Endothelial cell of umbilical vein (primary cell): ENCODE measurements around the gene SIX5. TPM values are rescaled to one million over a fixed set of nuclear protein-coding genes. Genes with fewer than 3 reads are reported as not detected.
A peak's percentile ranks its signal among the peaks of the same experiment; 100 is the strongest.

Source experiments
- BruUV-seq: library from RNA; stranded (reverse); fragments of 400-500 nt; replicated peaks from 2 replicates; lab custom pipeline; 2021; lab: Mats Ljungman, UMichigan
- CTCF ChIA-PET: fragments of 300-600, 350-600 bp; sonication (Branson Sonifier 250); formaldehyde crosslinking; loops from one replicate; lab custom pipeline; 2021; ENCODE audit warnings: antibody characterized with exemption, inconsistent platforms; lab: Charles Lee
- POLR2A ChIA-PET: fragments of 300-600, 350-600 bp; sonication (Branson Sonifier 250); formaldehyde crosslinking; loops from one replicate; lab custom pipeline; 2021; ENCODE audit warnings: antibody characterized with exemption, inconsistent platforms; lab: Charles Lee
- DNase-seq: peaks from one replicate; pipeline ENCODE4 v3.0.0-alpha.2; 2011; ENCODE audit warnings: low read depth, low spot score
- FAIRE-seq: peaks from 2 replicates; lab custom pipeline; 2011; peaks lifted over from hg19 to GRCh38; lab: Jason Lieb, UNC
- H2AFZ ChIP-seq: 2 replicates; pipeline ENCODE4 v1.6.0; 2012; ENCODE audit warnings: low read depth, low read length, control low read depth, inconsistent platforms
- H3K27ac ChIP-seq: 2 replicates; pipeline ENCODE4 v1.5.1; 2011; ENCODE audit warnings: low read depth, mild to moderate bottlenecking, control low read depth, low read length, moderate library complexity; ENCODE audit not compliant: insufficient read depth
- H3K27me3 ChIP-seq, 2 experiments: 2 replicates each; pipeline versions ENCODE4 v1.6.0 to v1.6.1; 2011; ENCODE audit warnings: low read length in 2 of 2, mixed read lengths in 1 of 2; ENCODE audit not compliant: control insufficient read depth in 2 of 2, insufficient read depth in 2 of 2
- H3K36me3 ChIP-seq, 2 experiments: 2 replicates in 1 of 2; 3 replicates in 1 of 2; pipeline ENCODE4 v1.5.1; 2011; ENCODE audit warnings: low read length in 2 of 2, mild to moderate bottlenecking in 1 of 2, moderate library complexity in 1 of 2; ENCODE audit not compliant: control insufficient read depth in 2 of 2, insufficient read depth in 2 of 2; ENCODE audit errors: extremely low read depth in 1 of 2
- H3K4me1 ChIP-seq: 3 replicates; pipeline ENCODE4 v1.5.1; 2011; ENCODE audit warnings: mild to moderate bottlenecking, low read length; ENCODE audit not compliant: control insufficient read depth, insufficient read depth; ENCODE audit errors: extremely low read depth
- H3K4me2 ChIP-seq: 2 replicates; pipeline ENCODE4 v1.6.1; 2011; ENCODE audit warnings: low read length, control low read depth, mixed read lengths; ENCODE audit not compliant: insufficient read depth
- H3K4me3 ChIP-seq, 3 experiments: fragments of 200-600 bp in 1 of 3; sonication (generic), shearing (Covaris generic) in 1 of 3; replicated peaks in 1 of 3; 2 replicates each; pipeline ENCODE4 v1.5.1; 2011 to 2016; ENCODE audit warnings: control low read depth in 3 of 3, low read length in 3 of 3, mild to moderate bottlenecking in 2 of 3, inconsistent platforms in 1 of 3, low read depth in 1 of 3, moderate library complexity in 1 of 3; ENCODE audit not compliant: insufficient read depth in 1 of 3
- H3K79me2 ChIP-seq: 2 replicates; pipeline ENCODE4 v1.6.0; 2012; ENCODE audit warnings: low read length, inconsistent platforms; ENCODE audit not compliant: control insufficient read depth, insufficient read depth
- H3K9ac ChIP-seq: replicated peaks from 2 replicates; pipeline ENCODE3; 2011; ENCODE audit warnings: low read length, control low read depth; ENCODE audit not compliant: insufficient read depth; ENCODE audit errors: extremely low read depth
- H3K9me1 ChIP-seq: replicated peaks from 3 replicates; pipeline ENCODE4 v1.6.0; 2011; ENCODE audit warnings: mild to moderate bottlenecking, low read length; ENCODE audit not compliant: control insufficient read depth, insufficient read depth; ENCODE audit errors: extremely low read depth
- H3K9me3 ChIP-seq: replicated peaks from 2 replicates; pipeline ENCODE4 v1.5.1; 2012; ENCODE audit warnings: low read length, inconsistent platforms; ENCODE audit not compliant: control insufficient read depth, insufficient read depth
- H4K20me1 ChIP-seq: replicated peaks from 2 replicates; pipeline ENCODE3; 2011; ENCODE audit warnings: mild to moderate bottlenecking, low read length; ENCODE audit not compliant: control insufficient read depth, insufficient read depth; ENCODE audit errors: extremely low read depth
- EZH2 ChIP-seq: IDR thresholded peaks from 2 replicates; pipeline ENCODE4 v1.6.1; 2012; ENCODE audit warnings: borderline replicate concordance, low read depth, mild to moderate bottlenecking, moderate library complexity, low read length, inconsistent platforms; ENCODE audit not compliant: severe bottlenecking
- FOS ChIP-seq: IDR thresholded peaks from 2 replicates; pipeline ENCODE4 v1.6.1; 2011; ENCODE audit warnings: mild to moderate bottlenecking, low read length, moderate library complexity, borderline replicate concordance; ENCODE audit not compliant: insufficient read depth
- GATA2 ChIP-seq: IDR thresholded peaks from 2 replicates; pipeline ENCODE4 v1.7.0; 2011; ENCODE audit warnings: low read depth, mild to moderate bottlenecking, moderate library complexity, mixed read lengths, low read length; ENCODE audit not compliant: insufficient read length, insufficient read depth
- JUN ChIP-seq: IDR thresholded peaks from 2 replicates; pipeline ENCODE4 v1.6.1; 2011; ENCODE audit warnings: borderline replicate concordance, low read depth; ENCODE audit not compliant: insufficient read length, insufficient read depth
- MAX ChIP-seq: IDR thresholded peaks from 2 replicates; pipeline ENCODE4 v1.6.1; 2011; ENCODE audit not compliant: insufficient read depth, insufficient read length
- MYC ChIP-seq: IDR thresholded peaks from one replicate; pipeline ENCODE4 v1.6.1; 2011; ENCODE audit warnings: mild to moderate bottlenecking, low read depth, low read length
- POLR2A ChIP-seq: IDR thresholded peaks from 2 replicates; pipeline ENCODE4 v1.6.1; 2012; ENCODE audit warnings: low read depth, mild to moderate bottlenecking, control low read depth, low read length
- POLR2AphosphoS5 ChIP-seq: IDR thresholded peaks from 2 replicates; pipeline ENCODE4 v1.6.1; 2012; ENCODE audit warnings: low read depth, mild to moderate bottlenecking, control low read depth, low read length, moderate library complexity; ENCODE audit not compliant: insufficient read depth
- dilution Hi-C: fragments of 300-500 bp; cut with MboI; formaldehyde crosslinking; loops from one replicate; pipeline ENCODE4 v1.15.0; 2019; ENCODE audit warnings: low sequenced_read_pairs; ENCODE audit not compliant: extremely low pct_ligation_motif_present
- intact Hi-C: fragments of 100-400 bp; cut with micrococcal nuclease; formaldehyde crosslinking; loops from one replicate; pipeline ENCODE4 v1.10.0; 2022
- polyA plus RNA-seq, 4 experiments: library from polyadenylated mRNA; depleted of rRNA in 3 of 4; stranded (reverse) in 3 of 4; unstranded in 1 of 4; fragments of >200 nt; gene quantifications; 2 replicates each; pipeline versions ENCODE4 v1.2.1 to v1.2.3, GENCODE V29; 2011 to 2012; ENCODE audit warnings: missing spikeins in 1 of 4
- total RNA-seq: library from RNA; stranded (reverse); gene quantifications from 2 replicates; pipeline ENCODE4 v1.2.3, GENCODE V29; 2021
- TF ChIP-seq, protein P1 (sequence below), 2 donors: IDR thresholded peaks; 1 replicate in 1 of 2; 2 replicates in 1 of 2; pipeline ENCODE4 v1.5.1; 2011; ENCODE audit warnings: low read length in 2 of 2, mild to moderate bottlenecking in 2 of 2, moderate library complexity in 2 of 2, control low read depth in 1 of 2, inconsistent platforms in 1 of 2, low read depth in 1 of 2; ENCODE audit not compliant: insufficient read depth in 1 of 2; ENCODE audit errors: extremely low read depth in 1 of 2

SIX5 gene
- total and polyA plus RNA-seq, 2 donors (not counting 3 experiments of a cell fraction or from before 2014, with no cell fraction given) = 13.1 to 16.7 TPM

DNA sequence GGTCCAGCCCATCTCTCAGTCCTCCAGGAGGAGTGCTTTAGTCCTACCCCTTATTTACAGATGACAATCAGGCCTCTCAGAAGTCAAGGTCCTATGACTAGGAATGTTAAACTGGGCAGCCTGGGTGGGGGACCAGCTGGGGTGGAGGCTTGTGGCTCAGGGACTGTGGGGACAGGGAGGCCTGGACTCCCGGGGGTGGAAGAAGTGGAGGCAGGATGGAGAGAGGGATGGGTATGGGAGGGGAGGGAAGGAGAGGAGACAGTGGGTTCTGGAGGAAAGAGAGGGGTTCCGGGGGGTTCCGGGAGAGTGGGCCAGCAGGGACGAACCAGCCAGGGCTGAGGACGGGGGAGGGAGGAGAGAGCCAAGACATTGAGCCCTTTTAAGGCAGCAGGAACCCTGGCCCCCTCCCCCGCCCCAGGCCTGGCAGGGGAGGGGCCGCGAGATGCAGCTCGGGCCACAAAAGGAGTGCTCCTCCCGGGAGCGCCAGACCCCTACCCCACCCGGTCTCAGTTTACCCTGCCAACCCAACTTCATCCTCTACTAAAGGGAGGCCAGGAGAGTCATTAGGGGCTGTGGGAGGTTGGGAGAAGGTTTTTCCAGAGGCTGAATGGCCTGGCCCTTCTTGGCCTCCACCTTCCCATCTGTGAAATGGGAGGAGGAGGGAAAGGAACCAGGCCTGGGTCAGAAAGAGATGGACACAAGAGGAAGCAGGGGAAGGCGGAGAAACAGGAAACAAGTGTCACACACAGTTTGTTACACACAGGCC, 11.6 kb upstream of the SIX5 start:
- TF ChIP-seq FOS (no peak), POLR2AphosphoS5 (no peak), GATA2 (no peak), MYC (no peak), EZH2 (no peak), JUN (no peak)
- Histone ChIP-seq H3K4me2 (no peak overlapping the region), H3K36me3 (peaks cover 0 to 18% of the 10 kb centered on the region in 2 experiments), H4K20me1 (no peaks in the 10 kb centered on the region), H3K79me2 (no peaks in the 10 kb centered on the region), H3K27ac (no peak overlapping the region), H3K27me3 (no peaks in the 10 kb centered on the region), H3K4me3 (no peak overlapping the region), H3K4me1 (peaks cover 5% of the 10 kb centered on the region), H2AFZ (no peak overlapping the region), H3K9me1 (no peaks in the 10 kb centered on the region), H3K9me3 (no peaks in the 10 kb centered on the region), H3K9ac (no peak overlapping the region)
- intact Hi-C loops = no loop called here
- dilution Hi-C loops = no loop called here
- DNase-seq = no peak
- ChIA-PET POLR2A (no interaction called here), CTCF (interaction anchor here (1.1 to 5.0 kb wide), 2 partner anchors 11 to 13 kb away, joined by 3 to 66 read pairs; partner anchors contain the start of gene SIX5)
- FAIRE-seq = no peak
- no TSS peak for BruUV-seq

DNA sequence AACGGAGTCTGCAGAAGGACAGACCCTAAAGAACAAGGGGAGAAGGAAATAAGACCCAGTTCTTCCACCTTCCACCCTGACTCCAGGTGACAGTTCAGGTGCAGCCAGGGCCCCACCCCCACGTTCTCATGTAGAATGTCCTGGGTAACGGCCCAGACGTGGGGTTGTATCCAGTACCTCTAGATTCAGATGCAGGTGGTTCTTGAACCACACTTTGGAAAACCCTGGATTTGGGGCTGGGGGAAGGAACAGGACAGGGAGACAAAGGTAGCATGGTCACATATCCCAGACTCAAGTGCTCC, 11.0 kb upstream of the SIX5 start:
- Histone ChIP-seq H3K27ac (no peak overlapping the region), H3K4me2 (no peak overlapping the region), H4K20me1 (no peaks in the 10 kb centered on the region), H3K4me3 (no peak overlapping the region), H3K9me3 (no peaks in the 10 kb centered on the region), H2AFZ (no peak overlapping the region), H3K79me2 (no peaks in the 10 kb centered on the region), H3K36me3 (peaks cover 0 to 15% of the 10 kb centered on the region in 2 experiments), H3K27me3 (no peaks in the 10 kb centered on the region), H3K4me1 (peaks cover 5% of the 10 kb centered on the region), H3K9me1 (no peaks in the 10 kb centered on the region), H3K9ac (no peak overlapping the region)
- intact Hi-C loops = no loop called here
- DNase-seq = no peak
- TF ChIP-seq GATA2 (no peak), MYC (no peak), FOS (no peak), MAX (no peak), EZH2 (no peak), POLR2A (no peak), POLR2AphosphoS5 (no peak), JUN (no peak)
- TF ChIP-seq, protein P1, sequence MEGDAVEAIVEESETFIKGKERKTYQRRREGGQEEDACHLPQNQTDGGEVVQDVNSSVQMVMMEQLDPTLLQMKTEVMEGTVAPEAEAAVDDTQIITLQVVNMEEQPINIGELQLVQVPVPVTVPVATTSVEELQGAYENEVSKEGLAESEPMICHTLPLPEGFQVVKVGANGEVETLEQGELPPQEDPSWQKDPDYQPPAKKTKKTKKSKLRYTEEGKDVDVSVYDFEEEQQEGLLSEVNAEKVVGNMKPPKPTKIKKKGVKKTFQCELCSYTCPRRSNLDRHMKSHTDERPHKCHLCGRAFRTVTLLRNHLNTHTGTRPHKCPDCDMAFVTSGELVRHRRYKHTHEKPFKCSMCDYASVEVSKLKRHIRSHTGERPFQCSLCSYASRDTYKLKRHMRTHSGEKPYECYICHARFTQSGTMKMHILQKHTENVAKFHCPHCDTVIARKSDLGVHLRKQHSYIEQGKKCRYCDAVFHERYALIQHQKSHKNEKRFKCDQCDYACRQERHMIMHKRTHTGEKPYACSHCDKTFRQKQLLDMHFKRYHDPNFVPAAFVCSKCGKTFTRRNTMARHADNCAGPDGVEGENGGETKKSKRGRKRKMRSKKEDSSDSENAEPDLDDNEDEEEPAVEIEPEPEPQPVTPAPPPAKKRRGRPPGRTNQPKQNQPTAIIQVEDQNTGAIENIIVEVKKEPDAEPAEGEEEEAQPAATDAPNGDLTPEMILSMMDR (IDR thresholded peaks at IDR 0.05; ENCODE audit: extremely low read depth in 1 of 2, insufficient read depth in 1 of 2, low read depth in 1 of 2, low read length in 2 of 2) = no peak
- TSS peak; percentile 1 for BruUV-seq
- no peak for FAIRE-seq
- dilution Hi-C loops = no loop called here
- ChIA-PET POLR2A (no interaction called here), CTCF (interaction anchor here (5.0 kb wide), 1 partner anchor 10 kb away, joined by 66 read pairs; the partner anchor contains the start of gene SIX5)
